GM19468 (cell line): Measurements from ENCODE around the gene MGAT5B.
"Not testable (repeated sequence)": the region's sequence is repeated elsewhere in the genome, so short reads cannot be mapped to it uniquely, and the experiment has no call there.

Experiments used
- ATAC-seq: cut with Tn5 transposase; IDR thresholded peaks from one replicate; pipeline ENCODE4 v1.9.1; 2021; ENCODE audit warnings: mild to moderate bottlenecking, moderate library complexity, moderate number of reproducible peaks; ENCODE audit not compliant: unreplicated experiment; ENCODE audit errors: extremely low read depth

MGAT5B gene

DNA sequence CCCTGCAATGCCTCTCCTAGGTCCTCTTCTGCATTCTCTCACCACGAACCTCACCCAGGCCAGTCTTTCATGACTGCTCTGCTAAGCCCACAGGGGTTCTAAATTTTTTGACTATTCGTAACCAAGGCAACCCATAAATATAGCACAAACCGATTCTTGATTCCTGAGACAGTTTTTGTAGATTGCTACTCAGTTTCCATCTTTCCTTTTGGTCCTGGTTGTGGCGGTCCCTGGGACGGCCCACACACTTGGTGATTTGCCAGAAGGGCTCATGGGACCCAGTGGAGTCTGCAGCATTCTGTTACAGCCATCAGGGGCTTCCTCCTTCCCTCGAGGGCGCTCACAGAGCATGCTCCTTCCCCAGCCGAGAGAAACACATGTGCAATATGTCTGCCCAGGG, 23.4 kb upstream of the MGAT5B start:
- no peak for ATAC-seq

DNA sequence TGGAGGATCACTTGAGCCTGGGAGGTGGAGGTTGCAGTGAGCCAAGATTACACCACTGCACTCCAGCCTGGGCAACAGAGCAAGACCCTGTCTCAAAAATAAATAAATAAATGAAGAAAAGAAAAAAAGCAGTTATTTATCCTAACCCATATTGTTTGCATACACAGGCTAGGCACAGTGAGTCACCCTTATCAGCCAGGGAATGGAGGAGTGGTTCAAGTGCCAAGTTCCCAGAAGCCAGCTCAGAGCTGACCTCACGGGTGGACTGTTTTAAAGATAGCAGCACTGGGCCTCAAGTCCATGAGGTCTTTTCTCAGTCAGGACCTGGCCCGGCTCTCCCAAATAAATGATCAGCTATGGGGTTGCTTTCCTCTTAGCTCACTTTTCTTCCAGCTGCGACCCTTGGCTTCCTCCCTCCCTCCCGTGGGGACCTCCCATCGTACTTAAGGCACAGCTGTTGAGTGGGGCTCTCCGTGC, 22.6 kb upstream of the MGAT5B start:
- ATAC-seq: no peak

DNA sequence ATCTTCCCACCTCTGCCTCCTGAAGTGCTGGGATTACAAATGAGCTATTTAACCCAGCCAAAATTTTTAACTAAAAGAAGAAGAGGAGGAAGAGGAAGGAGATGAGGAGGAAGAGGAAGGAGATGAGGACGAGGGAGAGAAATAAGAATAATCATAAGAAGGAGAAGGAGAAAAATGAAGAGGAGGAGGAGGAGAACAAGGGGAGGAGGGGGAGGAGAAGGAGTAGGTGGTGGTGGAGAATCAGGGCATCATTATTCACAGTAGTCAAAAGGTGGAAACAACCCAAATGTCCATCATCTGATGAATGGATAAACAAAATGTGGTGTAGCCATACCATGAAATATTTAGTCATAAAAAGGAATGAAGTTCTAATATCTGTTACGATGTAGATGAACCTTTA, 21.2 kb upstream of the MGAT5B start:
- ATAC-seq: no peak

DNA sequence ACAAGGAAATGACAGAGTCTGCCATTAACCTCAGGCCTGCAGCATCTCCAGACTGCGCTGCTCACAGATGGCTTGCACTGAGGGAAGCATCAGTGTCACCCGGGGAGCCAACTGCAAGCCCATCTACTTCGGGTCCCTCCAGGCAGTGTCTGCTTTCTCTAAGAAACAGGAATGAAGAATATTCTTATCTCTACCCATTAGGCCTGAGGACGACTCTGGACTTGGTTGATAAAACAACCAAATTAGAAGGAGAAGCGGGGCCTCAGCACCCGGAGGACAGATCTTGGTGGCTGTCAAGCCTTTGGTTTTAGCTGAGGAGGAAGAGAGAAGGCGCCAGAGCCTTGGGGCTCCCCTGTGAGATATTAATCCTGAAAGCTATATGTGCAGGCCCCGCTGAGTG, 19.5 kb upstream of the MGAT5B start:
- no peak for ATAC-seq

DNA sequence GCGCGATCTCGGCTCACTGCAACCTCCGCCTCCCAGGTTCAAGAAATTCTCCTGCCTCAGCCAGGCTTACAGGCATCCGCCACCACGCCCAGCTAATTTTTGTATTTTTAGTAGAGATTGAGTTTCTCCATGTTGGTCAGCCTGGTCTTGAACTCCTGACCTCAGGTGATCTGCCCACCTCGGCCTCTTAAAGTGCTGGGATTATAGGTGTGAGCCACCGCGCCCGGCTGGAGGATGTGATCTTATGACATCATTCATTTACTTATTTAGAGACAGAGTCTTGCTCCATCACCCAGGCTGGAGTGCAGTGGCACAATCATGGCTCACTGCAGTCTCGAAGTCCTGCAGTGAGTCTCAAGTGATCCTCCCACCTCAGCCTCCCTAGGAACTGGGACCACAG, 19.0 kb upstream of the MGAT5B start:
- not testable (repeated sequence) for ATAC-seq

DNA sequence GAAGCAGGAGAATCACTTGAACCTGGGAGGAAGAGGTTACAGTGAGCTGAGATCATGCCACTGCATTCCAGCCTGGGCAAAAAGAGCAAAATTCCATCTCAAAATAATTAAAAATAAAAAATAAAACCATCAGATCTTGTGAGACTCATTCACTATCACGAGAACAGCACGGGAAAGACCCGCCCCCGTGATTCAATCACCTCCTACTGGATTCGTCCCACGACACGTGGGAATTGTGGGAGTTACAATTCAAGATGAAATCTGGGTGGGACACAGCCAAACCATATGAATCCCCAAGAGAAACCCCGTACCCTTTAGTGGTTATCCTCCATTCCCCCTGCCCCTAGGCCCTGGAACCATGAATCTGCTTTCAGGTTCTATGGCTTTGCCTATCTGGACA, 15.4 kb upstream of the MGAT5B start:
- no peak for ATAC-seq

DNA sequence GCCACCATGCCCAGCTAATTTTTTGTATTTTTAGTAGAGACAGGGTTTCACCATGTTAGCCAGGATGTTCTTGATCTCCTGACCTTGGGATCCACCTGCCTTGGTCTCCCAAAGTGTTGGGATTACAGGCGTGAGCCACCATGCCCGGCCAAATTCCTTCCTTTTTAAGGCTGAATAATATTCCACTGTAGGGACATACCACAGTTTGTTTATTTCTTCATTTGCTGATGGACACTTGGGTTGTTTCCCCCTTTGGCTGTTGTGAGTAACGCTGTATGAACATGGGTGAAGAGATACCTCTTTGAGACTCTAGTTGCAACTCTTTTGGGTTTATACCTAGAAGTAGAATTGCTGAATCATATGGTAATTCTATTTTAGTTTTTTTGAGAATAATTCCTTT, 13.1 kb upstream of the MGAT5B start:
- ATAC-seq: no peak

DNA sequence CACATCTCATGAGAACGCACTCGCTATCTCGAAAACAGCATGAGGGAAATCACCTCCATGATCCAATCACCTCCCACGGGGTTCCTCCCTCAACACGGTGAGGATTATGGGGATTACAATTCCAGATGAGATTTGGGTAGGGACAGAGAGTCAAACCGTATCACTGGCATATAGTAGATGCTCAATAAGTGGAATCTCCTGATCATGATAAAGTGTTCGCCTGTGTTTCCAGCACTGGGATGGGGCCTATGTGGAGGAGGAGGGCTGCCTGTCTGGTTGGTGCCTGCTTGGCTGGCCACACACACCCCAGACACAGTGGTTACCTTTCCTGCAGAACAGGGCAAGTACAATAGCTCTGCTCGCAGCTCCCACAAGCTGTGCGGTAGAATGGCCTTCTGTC, 6.1 kb upstream of the MGAT5B start:
- no peak for ATAC-seq

DNA sequence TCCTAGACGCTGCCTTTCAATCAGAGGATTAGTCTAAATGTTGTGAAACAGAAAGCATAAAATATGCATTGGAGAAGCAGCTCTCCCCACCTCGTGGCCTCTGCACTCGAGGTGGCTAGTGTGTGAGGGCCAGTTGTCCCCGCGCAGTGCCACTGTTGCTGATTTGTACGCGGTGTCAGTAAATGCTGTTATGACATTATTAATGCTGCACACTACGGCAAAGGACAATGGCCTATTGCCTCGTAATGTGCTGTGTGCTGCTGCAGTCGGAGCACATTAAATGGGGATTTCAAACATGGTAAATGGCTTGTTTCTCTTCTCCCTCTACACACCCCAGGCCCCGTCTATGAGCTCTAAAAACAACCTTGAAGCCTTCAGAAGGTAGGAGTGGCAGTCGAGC, 5.7 kb upstream of the MGAT5B start:
- no peak for ATAC-seq

DNA sequence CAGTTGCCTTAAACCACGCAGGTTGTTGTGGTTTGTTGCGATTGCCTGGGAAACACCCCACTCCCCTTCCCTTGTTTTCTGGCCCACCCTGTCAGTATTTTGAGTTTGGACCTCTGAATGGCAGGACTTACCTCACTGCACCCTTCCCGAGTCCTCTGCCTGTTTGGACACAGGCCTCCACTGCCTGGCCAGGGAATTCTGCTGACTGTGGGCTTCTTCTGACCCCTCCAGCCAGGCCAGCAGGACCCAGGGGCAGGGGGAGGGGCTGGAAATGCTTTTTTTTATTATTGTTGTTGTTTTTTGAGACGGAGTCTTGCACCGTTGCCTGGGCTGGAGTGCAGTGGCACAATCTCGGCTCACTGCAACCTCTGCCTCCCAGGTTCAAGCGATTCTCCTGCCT, 4.2 kb upstream of the MGAT5B start:
- no peak for ATAC-seq

DNA sequence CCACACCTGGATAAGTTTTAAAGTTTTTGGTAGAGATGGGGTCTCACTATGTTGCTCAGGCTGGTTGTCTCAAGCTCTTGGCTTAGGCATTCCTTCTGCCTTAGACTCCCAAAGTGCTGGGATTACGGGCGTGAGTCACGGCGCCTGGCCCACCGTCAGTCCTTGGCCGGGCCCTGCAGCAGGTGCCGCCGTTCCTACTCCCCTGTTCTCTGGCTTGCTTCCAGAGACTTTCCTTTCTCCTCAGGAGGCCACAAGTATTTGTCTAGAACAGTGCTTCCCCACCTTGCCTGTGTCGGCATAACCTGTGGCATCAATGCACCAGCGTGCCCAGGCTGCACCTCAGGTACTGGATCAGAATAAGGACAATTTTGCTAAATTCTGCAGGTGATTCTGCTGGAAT, 3.0 kb upstream of the MGAT5B start:
- no peak for ATAC-seq

DNA sequence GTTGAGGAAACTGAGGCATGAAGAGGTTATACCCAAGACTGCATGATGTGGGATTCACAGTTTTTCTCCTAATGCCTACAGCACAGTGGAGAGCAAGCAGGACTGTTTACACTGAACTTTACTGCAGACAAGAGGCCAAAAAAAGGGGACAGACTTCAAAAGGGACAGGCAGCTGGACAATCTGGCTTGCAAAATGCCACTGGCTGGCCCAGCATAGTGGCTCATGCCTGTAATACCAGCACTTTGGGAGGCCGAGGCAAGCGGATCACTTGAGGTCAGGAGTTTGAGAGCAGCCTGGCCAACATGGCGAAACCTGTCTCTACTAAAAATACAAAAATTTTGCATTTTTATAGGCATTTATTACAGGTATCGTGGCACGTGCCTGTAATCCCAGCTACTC, 2.0 kb upstream of the MGAT5B start:
- ATAC-seq: no peak

DNA sequence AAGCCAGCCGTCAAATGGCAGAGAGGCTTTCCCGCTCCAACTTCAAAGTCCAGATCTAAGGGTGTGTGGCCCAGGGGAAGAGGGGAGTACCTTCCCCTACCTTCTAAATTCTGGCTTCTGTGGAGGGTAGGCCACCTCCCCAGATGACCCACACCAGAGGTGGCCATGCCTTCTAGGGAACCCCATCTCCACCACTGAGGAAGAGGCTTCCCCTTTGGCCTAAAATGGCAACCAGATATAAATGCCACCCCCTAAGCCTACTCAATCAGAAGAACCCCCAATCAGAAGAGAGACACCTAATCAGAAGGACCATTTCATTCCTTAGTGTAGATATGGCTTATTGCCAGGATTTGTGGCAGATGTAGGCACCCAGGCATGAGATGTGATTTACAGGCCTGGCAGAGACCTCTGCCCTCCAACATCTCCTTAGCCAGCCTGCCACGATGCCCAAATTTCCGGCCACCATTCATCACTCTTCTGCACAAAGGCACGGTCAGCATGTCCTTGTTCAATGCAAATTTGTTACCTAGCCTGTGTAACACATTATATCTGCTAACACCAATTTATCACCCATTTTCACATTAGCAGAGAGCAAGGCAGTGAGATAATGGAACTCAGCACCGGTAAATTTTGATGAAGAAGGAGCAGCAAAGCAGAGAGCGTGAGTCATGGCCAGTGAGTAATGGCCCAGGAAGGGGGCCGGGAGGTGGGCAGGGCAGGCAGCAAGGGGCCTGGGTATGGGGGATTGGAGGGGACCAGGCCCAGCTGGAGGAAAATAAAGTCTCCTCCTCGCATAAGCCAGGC, 1.2 kb upstream of the MGAT5B start:
- no peak for ATAC-seq

DNA sequence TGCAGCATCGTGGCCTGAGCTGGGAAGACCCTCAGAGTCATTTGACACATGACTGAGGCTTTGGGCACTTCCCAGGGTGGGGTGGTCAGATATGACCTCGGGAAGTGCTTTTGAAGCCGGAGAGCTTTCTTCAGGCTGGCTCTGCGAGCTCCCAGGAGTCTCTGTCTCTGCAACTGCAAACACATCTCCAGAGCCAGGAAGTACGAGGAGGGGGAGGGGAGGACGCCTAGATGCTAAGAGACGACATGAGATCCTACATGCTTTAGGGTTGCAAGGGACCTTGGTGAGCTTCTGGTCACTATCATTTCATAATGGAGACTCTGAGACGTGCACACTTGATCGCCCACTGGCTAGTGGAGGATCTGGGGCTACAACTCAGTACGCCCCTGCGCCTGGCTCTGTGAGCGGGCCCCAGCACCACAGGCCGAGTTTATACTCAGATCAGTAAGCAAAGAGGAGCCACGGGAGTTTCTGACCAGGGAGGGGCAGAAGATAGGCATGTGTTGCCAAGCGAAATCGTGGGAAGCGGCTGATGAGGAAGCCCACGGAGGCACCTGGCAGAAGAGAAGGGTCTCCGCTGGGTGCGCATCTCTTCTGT, 527 bp upstream of the MGAT5B start:
- ATAC-seq: no peak

DNA sequence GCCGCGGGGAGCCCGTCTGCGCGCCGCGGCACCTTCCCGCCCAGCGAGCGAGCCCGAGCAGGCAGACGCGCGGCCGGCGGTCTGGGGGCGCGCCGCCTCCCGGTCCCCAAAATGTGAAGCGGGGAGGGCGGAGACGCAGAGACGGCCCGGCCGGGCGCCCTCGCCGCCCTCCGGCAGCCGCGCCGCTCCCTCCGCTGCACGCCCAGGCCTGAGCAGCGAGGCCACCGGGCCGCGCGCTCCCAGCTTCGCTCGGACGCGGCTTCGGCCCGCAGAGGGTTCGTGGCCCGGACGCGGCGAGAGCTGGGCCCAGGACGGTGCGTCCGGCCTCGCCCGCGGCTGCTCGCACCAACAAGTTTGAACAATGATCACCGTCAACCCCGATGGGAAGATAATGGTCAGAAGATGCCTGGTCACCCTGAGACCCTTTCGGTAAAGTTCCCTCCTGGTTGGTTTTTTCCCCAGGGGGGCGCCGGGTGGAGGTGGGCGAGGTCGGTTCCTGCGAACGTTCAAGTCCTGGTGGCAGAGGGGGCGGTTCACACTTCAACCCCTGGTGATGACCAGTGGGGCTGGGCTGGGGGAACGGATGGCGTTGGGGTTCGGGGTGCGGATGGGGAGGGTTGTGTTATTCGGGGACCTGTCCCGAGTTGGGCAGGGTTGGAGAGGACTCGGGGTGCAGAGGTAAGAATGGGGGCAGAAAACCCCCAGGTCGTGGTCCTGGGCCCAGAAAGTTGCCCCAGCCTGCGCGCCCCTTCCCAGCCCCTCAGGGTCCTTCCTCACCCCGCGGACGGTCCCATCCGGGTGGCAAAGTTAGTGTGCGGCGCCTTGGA, 678 bp downstream of the MGAT5B start:
- no peak for ATAC-seq

DNA sequence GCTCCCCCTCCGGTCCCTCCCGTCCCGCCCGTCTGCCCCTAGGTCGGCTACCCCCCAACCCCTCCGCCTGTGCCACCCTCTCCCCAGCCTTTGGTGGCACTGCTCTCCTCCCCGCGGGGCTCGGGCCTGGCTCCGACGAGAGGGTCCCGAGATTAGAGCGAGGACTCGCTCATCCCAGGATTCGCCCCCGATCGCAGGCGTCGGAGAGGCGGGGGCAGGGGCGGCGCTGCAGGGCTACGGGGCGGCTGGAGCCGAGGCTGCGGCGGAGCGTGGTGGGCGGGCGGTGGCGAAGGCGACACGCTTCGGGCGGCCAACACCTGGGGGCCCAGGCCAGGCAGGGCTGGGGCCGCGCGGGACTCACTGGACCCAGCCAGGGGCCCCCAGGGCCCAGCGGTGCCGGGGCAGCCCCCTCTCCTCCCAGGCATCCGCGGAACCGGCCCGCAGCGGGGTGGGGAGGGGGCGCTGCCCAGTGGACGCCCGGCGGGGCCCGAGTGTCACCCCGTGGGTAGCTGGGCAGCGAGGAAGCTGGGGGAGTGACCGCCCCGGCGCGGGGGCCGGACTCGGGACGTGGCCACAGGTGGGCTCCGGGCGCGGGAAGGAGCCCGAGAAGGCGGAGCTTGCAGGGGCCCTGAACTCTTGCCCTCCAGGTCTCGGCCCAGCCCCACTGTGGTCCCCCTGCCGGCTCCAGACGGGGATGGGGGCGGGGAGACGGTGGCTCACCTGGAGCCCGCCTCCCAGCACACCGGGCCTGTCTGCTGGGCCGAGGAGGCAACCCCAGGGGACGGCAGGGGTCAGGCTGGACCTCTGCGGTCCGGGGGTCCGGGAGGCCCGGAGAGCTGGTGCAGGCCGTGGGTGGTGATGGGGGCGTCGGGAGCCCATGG, 1.5 kb downstream of the MGAT5B start:
- no peak for ATAC-seq

DNA sequence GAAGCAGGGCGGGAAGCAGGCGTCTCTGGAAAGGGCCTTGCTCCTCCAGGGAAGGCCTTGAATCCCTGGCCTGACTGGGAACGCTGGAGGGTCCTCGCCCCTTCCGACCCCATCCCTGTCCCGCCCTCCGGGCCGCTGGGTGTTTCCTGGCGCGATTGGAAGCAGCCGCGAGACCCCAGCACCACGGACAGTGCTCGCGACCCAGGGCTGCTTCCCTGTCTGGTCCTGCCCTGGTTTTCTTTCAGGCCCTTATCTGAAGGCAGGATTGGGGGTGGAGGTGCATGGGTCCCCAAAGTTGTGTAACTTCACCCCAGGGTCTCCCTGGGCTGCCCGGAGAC, 2.1 kb downstream of the MGAT5B start:
- no peak for ATAC-seq

DNA sequence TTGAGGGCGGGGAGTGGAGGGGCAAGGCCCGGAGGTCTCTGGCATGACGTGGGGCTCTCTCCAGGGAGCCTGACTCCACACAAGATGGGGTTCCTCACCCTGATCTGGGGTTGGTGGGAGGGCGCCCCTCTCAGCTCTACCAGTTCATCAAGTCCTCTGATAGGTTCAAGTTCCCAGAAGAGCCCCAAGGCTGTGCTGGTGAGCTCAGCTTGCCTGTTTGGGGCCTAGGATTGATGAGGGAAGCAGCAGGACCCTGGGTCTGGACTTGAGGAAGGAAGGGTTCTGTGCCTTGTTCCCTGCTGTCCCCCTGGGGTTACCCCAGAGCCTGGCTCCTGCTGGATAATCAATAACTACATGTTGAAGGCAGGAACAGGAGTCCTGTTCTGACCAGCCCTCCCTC, 3.5 kb downstream of the MGAT5B start:
- no peak for ATAC-seq

DNA sequence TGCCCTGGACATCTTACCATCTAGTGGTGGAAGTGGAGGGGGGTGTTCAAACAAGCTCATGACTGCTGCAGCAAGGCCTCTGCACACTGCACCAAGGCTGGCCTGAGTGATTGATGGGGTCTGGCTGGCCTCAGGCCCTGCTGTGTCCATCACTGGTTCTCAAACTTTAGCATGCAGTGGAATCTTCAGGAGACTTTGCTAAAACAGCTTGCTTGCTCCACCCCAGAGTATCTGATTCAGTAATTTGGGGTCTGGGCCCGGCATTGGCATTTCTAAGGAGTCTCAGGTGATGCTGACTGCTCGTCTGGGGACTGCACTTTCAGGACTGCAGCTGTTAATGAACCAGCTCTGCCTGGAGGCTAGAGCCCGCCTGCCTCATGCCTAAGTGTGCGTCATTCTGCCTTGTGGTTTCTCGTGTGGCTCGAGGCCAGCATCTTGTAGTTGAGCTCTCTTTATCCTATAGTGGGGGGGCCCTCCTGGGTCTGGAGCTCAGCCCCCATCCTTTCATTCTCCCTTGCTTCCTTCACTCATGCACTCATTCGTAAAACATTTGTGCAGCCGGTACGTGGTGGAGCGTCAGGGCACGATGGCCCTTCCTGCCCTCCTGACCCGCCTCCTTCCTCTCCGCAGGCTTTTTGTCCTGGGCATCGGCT, 4.1 kb downstream of the MGAT5B start:
- no peak for ATAC-seq

DNA sequence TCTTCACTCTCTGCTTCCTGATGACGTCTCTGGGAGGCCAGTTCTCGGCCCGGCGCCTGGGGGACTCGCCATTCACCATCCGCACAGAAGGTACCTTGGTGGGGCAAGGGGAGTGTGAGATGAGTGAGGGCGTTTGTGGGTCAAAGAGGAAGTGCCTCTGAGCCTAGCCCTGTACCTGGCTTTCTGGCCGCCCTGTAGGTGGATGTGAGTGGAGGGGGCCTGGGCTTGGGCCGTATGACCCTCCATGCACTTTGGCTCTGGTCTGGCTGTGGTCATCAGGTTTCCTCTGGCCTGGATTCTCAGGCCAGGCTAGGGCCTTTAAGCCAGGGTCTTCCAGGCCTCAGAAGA, 4.6 kb downstream of the MGAT5B start:
- no peak for ATAC-seq
